SK-N-SH (cell line): ENCODE measurements around the gene RPP30.

Experiments used
- GABPA ChIP-seq: IDR thresholded peaks from 2 replicates; pipeline ENCODE4 v1.4.0; 2012; ENCODE audit warnings: low read depth, mild to moderate bottlenecking
- TF ChIP-seq, protein P1 (sequence below): IDR thresholded peaks from 2 replicates; pipeline ENCODE4 v1.6.1; 2012; ENCODE audit warnings: mild to moderate bottlenecking, low read depth, low read length, moderate library complexity

DNA sequence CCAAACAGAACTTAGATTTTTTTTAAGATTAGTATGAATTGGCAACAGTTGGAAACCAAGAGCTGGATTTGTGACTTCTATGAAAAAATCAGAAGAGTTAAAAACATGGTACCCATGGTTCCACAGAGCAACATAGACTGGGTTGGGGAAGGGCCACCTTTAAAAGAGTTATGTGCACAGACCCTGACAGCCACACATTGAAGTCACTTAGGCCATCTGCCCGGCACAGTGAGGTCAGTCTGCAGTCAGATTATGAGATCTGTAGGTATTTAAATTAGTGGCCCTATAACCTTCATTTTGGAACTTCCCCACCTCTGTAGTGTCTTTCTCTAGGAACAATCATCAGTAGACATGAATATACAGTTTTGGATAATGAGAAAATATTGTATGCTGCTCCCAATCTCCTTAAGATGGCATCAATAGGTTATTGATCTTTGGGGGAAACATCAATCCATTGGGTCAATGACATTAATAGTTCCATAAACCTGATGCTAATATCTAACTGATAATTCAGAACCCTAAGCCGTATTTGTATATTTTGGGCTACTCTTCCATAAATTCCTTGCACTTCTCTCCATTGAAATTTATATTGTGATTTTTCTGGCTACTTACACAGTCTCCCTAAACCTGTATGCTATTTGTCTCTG, 42.1 kb downstream of the RPP30 start:
- no peak for TF ChIP-seq GABPA
- TF ChIP-seq, protein P1, sequence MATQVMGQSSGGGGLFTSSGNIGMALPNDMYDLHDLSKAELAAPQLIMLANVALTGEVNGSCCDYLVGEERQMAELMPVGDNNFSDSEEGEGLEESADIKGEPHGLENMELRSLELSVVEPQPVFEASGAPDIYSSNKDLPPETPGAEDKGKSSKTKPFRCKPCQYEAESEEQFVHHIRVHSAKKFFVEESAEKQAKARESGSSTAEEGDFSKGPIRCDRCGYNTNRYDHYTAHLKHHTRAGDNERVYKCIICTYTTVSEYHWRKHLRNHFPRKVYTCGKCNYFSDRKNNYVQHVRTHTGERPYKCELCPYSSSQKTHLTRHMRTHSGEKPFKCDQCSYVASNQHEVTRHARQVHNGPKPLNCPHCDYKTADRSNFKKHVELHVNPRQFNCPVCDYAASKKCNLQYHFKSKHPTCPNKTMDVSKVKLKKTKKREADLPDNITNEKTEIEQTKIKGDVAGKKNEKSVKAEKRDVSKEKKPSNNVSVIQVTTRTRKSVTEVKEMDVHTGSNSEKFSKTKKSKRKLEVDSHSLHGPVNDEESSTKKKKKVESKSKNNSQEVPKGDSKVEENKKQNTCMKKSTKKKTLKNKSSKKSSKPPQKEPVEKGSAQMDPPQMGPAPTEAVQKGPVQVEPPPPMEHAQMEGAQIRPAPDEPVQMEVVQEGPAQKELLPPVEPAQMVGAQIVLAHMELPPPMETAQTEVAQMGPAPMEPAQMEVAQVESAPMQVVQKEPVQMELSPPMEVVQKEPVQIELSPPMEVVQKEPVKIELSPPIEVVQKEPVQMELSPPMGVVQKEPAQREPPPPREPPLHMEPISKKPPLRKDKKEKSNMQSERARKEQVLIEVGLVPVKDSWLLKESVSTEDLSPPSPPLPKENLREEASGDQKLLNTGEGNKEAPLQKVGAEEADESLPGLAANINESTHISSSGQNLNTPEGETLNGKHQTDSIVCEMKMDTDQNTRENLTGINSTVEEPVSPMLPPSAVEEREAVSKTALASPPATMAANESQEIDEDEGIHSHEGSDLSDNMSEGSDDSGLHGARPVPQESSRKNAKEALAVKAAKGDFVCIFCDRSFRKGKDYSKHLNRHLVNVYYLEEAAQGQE, result no peak
